PFSK-1 (cell line): Measurements from ENCODE around the gene AP1S2.

Experiments
- FOXP2 ChIP-seq: optimal IDR thresholded peaks from 2 replicates; pipeline ENCODE3; 2011; ENCODE audit warnings: borderline replicate concordance, control low read depth, inconsistent platforms; ENCODE audit not compliant: insufficient read depth; ENCODE audit errors: extremely low read length, extremely low read depth
- POLR2AphosphoS5 ChIP-seq: IDR thresholded peaks from 2 replicates; pipeline ENCODE4 v1.6.1; 2012; ENCODE audit warnings: low read depth, mild to moderate bottlenecking, control low read depth, low read length, moderate library complexity
- SIN3A ChIP-seq: IDR thresholded peaks from 2 replicates; pipeline ENCODE4 v1.6.1; 2012; ENCODE audit warnings: mild to moderate bottlenecking, low read length, moderate library complexity, borderline replicate concordance; ENCODE audit not compliant: insufficient read depth
- TAF1 ChIP-seq: IDR thresholded peaks from 2 replicates; pipeline ENCODE4 v1.6.1; 2012; ENCODE audit warnings: low read length, control low read depth, borderline replicate concordance; ENCODE audit not compliant: insufficient read depth
- TF ChIP-seq, protein P1 (sequence below), 2 experiments: IDR thresholded peaks; 2 replicates each; pipeline versions ENCODE4 v1.6.1 to v1.8.0; 2011 to 2012; ENCODE audit warnings: low read depth in 2 of 2, low read length in 2 of 2, control low read depth in 1 of 2, inconsistent platforms in 1 of 2, mild to moderate bottlenecking in 1 of 2, moderate library complexity in 1 of 2; ENCODE audit not compliant: insufficient read depth in 1 of 2

Gene AP1S2

GRCh38 chrX:15843960-15844359 lies 10.7 kb downstream of the AP1S2 start:
- TF ChIP-seq POLR2AphosphoS5, result no peak

- no peak for TF ChIP-seq POLR2AphosphoS5
- TF ChIP-seq TAF1, result no peak
- no peak for TF ChIP-seq SIN3A
- TF ChIP-seq, protein P1, sequence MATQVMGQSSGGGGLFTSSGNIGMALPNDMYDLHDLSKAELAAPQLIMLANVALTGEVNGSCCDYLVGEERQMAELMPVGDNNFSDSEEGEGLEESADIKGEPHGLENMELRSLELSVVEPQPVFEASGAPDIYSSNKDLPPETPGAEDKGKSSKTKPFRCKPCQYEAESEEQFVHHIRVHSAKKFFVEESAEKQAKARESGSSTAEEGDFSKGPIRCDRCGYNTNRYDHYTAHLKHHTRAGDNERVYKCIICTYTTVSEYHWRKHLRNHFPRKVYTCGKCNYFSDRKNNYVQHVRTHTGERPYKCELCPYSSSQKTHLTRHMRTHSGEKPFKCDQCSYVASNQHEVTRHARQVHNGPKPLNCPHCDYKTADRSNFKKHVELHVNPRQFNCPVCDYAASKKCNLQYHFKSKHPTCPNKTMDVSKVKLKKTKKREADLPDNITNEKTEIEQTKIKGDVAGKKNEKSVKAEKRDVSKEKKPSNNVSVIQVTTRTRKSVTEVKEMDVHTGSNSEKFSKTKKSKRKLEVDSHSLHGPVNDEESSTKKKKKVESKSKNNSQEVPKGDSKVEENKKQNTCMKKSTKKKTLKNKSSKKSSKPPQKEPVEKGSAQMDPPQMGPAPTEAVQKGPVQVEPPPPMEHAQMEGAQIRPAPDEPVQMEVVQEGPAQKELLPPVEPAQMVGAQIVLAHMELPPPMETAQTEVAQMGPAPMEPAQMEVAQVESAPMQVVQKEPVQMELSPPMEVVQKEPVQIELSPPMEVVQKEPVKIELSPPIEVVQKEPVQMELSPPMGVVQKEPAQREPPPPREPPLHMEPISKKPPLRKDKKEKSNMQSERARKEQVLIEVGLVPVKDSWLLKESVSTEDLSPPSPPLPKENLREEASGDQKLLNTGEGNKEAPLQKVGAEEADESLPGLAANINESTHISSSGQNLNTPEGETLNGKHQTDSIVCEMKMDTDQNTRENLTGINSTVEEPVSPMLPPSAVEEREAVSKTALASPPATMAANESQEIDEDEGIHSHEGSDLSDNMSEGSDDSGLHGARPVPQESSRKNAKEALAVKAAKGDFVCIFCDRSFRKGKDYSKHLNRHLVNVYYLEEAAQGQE (IDR thresholded peaks at IDR 0.05; ENCODE audit: insufficient read depth in 1 of 2, low read depth in 2 of 2, low read length in 2 of 2), result no peak
- TF ChIP-seq FOXP2, result no peak
Measured at GRCh38 chrX:15841853-15842516, 12.6 kb downstream of the AP1S2 start.

- TF ChIP-seq POLR2AphosphoS5 (no peak), SIN3A (no peak), FOXP2 (no peak), TAF1 (no peak)
- TF ChIP-seq, protein P1 (IDR thresholded peaks at IDR 0.05; ENCODE audit: insufficient read depth in 1 of 2, low read depth in 2 of 2, low read length in 2 of 2), result no peak
Measured at GRCh38 chrX:15838017-15838416, 16.6 kb downstream of the AP1S2 start.

GRCh38 chrX:15834827-15835595 lies 19.6 kb downstream of the AP1S2 start:
- no peak for TF ChIP-seq FOXP2

DNA sequence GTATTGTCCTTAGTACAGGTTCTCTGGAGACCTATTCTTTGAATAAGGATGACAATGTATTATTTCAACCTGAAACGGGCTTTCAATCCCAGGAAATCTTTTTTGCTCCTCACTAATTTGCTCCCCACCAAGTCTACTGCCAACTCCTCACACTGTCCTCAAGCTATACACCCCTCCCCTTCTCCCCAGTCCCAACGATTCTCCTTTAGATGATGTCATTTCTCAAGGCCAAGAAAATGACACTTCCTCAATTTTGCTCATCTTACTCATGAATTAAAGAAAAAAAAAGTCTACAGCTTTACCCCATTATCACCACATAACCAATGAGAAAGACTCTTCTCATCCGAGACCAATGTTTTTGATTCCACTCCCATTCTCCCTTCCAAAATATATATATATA lies 20.6 kb downstream of the AP1S2 start:
- TF ChIP-seq SIN3A (no peak), FOXP2 (no peak), TAF1 (no peak), POLR2AphosphoS5 (no peak)
- TF ChIP-seq, protein P1 (IDR thresholded peaks at IDR 0.05; ENCODE audit: insufficient read depth in 1 of 2, low read depth in 2 of 2, low read length in 2 of 2), result no peak

- TF ChIP-seq TAF1, result no peak
- TF ChIP-seq, protein P1 (IDR thresholded peaks at IDR 0.05; ENCODE audit: insufficient read depth in 1 of 2, low read depth in 2 of 2, low read length in 2 of 2), result no peak
- no peak for TF ChIP-seq SIN3A
- TF ChIP-seq POLR2AphosphoS5, result no peak
- no peak for TF ChIP-seq FOXP2
Measured at GRCh38 chrX:15829217-15829616, 25.4 kb downstream of the AP1S2 start.
